GM21390 (cell line): ENCODE measurements around the gene ETHE1.

Experiments used
- ATAC-seq: cut with Tn5 transposase; IDR thresholded peaks from one replicate; pipeline ENCODE4 v1.9.1; 2021; ENCODE audit not compliant: unreplicated experiment

Gene ETHE1

DNA sequence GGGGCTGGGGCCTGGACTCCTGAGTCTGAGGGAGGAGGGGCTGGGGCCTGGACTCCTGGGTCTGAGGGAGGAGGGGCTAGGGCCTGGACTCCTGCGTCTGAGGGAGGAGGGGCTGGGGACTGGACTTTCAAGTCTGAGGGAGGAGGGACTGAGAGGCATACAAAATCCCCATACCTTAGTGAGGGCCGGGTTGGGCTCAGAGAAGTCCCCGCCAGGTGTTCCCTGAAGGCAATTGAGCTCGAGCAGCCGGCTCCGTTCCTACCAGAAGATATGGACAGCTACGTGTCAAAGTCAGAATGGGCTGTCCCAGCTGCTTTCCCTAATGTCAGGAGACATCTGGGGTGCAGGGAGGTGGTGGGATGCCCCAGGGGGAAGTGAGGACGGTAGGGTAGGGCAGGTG lies 31.9 kb downstream of the ETHE1 start:
- ATAC-seq: no peak

GRCh38 chr19:43490759-43491158 lies 36.2 kb downstream of the ETHE1 start:
- no peak for ATAC-seq

DNA sequence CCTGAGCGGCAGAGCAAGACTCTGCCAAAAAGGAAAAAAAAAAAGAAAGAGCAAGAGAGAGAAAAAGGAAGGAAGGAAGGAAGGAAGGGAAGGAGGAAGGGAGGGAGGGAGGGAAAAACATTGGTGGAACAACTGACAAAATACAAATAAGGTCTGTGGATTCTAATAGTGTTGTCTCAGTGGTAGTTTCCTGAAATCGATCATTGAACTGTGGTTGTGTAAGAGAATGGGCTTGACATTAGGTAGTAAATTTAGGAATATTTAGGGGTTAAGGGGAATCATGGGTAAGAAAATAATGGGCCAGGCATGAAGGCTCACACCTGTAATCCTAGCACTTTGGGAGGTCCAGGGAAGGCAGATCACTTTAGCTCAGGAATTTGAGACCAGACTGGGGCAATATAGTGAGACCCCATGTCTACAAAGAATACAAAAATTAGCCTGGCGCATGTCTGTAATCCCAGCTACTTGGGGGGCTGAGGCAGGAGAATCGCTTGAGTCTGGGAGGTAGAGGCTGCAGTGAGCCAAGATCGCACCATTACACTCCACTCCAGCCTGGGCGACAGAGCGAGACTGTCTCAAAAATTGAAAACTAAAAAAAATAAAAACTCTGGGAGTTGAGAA lies 36.9 kb downstream of the ETHE1 start:
- no peak for ATAC-seq

DNA sequence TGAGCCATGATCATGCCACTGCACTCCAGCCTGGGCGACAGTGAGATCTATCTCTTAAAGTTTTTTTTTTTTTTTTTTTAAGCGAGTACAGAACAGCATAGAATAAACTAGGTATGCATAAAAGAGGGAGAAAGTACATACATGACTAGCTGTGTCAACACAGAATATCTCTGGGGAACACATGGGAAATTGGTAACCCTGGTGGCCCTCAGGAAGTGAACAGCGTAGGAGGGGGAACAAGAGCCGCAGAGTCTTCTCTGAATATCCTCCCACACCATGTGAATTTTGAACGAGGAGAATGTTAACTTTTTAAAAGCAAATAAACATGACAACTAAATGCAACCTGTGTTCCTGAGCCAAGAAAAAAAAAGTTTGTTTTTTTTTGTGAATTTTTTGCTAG lies 37.7 kb downstream of the ETHE1 start:
- no peak for ATAC-seq

GRCh38 chr19:43488179-43488578 lies 38.8 kb downstream of the ETHE1 start:
- ATAC-seq: no peak

- ATAC-seq: no peak
Measured at GRCh38 chr19:43486412-43486811, 40.6 kb downstream of the ETHE1 start.

GRCh38 chr19:43485951-43486350 lies 41.0 kb downstream of the ETHE1 start:
- ATAC-seq: no peak

DNA sequence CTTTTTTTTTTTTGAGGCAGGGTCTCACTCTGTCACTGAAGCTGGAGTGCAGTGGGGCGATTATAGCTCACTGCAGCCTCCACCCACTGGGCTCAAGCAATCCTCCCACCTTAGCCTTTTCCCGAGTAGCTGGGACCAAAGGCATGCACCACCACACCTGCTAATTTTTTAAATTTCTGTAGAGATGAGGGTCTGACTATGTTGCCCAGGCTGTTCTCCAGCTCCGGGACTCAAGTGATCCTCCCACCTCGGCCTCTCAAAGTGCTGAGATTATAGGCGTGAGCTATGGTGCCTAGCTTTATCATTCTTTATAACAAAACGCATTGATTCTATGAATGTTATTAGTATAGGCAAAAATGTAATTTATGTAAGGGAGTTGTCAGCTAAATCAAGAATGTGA lies 43.7 kb downstream of the ETHE1 start:
- no peak for ATAC-seq

DNA sequence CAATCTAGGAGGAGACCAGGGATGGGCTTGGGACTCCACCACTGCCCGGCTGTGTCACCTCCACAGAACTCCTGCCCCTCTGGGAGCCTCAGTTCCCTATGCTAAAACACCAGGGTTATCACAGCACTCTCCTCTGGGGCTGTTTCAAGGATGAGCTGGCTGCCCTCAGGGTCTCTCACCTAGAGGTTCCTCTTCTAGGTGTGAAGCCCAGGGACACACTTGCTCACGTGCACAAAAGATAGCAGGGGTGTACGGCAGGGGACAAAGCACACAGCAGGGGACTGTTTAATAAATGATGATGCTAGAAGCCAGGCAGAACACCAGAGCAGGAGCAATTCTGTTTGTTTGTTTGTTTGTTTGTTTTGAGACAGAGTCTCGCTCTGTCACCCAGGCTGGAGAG lies 44.8 kb downstream of the ETHE1 start:
- no peak for ATAC-seq

DNA sequence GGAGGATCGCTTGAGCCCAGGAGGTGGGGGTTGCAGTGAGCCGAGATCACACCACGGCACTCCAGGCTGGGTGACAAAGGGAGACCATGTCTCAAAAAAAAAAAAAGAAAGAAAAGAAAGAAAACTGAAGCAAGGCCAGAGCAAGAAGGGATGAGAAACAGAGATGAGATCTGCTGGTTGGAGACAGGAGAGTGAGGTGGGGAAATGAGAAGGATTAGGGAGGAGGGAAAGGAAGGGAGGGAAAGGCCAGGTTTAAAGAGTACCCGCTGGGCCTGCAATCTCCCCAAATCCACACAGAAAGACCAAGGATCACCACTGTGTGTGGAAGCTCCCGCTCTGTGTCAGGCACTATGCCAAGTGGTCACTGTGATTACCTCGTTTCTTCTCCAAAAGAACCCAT lies 45.3 kb downstream of the ETHE1 start:
- ATAC-seq: no peak

DNA sequence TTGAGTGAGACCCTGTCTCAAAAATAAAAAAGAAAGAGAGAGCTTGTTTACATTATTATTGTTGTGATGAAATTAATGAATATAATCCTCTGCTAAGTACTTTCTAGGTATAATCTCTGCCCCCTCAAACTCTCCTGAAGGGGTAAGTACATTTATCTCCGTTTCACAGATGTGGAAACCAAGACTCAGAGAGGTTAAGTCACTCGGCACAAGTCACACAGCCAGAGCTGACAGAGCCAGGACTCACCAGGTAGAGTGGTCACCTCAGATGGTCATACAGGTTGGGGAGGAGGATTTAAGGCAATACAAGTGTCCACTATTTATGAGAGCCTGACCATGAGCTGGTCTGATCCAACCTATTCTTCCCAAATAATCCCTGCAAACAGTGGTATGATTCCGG lies 46.4 kb downstream of the ETHE1 start:
- ATAC-seq: no peak

DNA sequence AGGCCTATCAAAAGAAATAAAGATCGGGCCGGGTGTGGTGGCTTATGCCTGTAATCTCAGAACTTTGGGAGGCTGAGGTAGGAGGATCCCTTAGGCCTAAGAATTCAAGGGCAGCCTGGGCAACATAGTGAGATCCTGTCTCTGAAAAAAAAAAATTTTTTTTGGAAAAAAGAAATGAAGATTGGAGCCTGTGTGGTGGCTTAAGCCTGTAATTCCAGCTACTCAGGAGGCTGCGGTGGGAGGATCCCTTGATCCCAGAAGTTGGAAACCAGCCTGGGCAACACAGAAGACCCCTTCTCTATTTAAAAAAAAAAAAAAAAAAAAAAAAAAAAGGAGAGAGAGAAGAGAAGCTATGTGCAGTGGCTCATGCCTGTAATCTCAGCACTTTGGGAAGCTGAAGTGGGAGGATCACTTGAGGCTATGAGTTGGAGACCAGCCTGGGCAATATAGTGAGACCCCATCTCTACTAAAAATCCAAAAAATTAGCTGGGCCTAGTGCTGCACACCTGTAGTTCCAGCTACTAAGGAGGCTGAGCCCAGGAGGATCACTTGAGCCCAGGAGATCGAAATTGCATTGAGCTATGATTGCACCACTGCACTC lies 46.9 kb downstream of the ETHE1 start:
- no peak for ATAC-seq

DNA sequence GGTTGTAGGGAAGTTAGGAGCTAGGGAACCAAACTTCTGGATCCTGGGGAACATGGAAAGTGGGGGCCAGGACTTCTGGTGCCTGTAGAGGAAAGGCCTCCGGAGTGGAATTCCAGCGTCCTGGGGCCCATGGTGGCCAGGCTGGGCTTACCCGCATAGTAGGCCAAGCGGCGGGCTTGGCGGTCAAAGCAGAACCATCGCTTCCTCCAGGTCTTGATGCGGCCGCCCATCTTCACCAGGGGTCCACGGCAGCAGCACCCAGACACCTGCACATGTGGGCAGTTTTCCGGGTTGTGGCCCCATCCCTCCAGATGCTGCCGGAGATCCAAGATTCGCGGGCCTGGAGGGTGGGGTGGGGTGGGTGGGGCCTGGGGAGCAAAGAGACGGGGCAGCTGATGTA lies 47.8 kb downstream of the ETHE1 start:
- ATAC-seq: no peak

DNA sequence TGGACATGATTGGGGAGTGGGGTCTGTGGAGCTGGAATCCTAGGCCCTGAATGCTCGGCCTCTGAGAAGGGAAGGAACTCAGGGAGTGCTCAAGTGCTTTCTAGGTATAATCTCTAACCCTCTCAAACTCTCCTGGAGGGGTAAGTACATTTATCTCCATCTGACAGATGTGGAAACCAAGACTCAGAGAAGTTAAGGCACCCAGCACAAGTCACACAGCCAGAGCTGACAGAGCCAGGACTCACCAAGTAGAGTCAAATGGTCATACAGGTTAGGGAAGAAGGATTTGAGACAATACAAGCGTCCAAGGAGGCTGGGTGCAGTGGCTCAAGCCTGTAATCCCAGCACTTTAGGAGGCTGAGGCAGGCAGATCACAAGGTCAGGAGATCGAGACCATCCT lies 48.7 kb downstream of the ETHE1 start:
- ATAC-seq: no peak

- no peak for ATAC-seq
Measured at GRCh38 chr19:43476606-43477005, 50.4 kb downstream of the ETHE1 start.

GRCh38 chr19:43474986-43475705 lies 51.9 kb downstream of the ETHE1 start:
- no peak for ATAC-seq

- ATAC-seq: no peak
Measured at GRCh38 chr19:43474487-43474886, 52.5 kb downstream of the ETHE1 start.

- ATAC-seq: no peak
Measured at GRCh38 chr19:43471091-43471490, 55.9 kb downstream of the ETHE1 start.

GRCh38 chr19:43470288-43470687 lies 56.7 kb downstream of the ETHE1 start:
- no peak for ATAC-seq

DNA sequence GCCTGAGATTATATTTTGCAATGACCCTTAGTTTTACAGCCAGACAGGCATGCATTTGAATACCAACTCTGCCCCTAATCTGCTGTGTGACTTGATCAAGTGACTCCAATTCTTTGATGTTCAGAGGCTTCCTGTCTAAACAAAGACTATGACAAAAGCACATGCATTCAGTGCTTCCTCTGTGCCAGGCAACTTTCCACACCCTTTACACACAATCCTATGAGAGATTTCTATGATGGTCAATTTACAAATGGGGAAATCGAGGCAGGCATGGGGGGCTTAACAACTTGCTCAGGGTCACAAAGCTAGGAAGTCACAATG lies 57.9 kb downstream of the ETHE1 start:
- no peak for ATAC-seq

DNA sequence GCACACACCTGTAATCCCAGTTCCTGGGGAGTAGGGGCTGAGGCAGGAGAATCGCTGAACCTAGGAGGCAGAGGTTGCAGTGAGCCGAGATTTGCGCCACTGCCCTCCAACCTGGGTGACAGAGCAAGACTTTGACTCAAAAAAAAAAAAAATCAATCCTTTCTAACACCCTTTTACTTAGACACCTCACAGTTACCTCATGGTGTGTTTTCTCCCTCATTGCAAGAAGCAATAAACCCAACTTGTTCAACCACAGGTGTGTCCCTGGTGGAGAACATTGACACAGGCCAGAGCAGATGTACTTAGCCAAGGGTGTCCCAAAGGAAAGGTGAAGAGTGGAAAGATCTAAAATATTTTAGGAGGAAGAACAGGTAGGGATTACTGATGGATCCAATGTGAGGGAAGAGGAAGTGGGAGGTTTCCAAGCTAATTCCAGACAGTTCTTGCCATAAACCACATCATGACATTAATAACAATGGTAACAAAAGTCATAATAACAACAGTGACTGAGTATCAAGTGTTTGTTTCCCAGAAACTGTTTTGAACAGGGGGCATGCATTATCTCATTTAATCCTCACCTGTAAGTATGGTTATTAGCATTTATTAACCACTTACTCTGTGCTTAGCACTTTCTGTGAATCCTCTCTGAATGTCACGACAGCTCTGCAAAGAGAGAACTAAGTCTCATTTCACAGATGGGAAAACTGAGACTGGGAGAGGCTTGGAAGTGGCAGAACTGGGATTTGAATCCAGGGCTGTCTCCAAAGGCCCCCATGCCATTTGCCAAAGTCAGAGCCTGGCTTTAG lies 58.4 kb downstream of the ETHE1 start:
- no peak for ATAC-seq

DNA sequence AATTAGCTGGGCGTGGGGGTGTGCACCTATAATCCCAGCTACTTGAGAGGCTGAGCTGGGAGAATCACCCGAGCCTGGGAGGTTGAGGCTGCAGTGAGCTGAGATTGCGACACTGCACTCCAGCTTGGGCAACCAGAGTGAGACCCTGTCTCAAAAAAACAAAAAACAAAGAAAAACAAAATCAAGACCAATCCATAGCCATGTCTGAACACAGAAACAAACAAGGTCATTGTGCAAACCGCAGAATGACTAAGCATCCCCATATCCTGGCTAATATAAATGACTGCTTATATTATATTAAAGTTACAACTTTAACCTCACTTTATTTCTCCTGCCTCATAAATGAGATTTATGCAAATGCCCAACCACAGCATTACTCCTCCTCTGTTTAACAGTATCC lies 59.3 kb downstream of the ETHE1 start:
- ATAC-seq: no peak
